ENCODE measurements around the gene MYEOV.

The MYEOV gene

GRCh38 chr11:69293819-69294505, at the start of gene MYEOV:
Gene MYEOV, plus strand, starts transcription at chr11:69294155. Its CDS starts 1,200 bp downstream, at chr11:69295355.
- DNase-seq: peak; percentile 74

- DNase-seq: no peak
These were observed 49.7 kb upstream of the MYEOV start for GRCh38 chr11:69244266-69244665.

GRCh38 chr11:69245041-69245440, 48.9 kb upstream of the MYEOV start:
- DNase-seq: no peak

- DNase-seq: no peak
These were observed 48.2 kb upstream of the MYEOV start for GRCh38 chr11:69245491-69246345.

GRCh38 chr11:69249311-69250185, 44.4 kb upstream of the MYEOV start:
- DNase-seq: no peak

- DNase-seq: no peak
These were observed 43.5 kb upstream of the MYEOV start for GRCh38 chr11:69250186-69251056.

- DNase-seq: no peak
These were observed 42.9 kb upstream of the MYEOV start for GRCh38 chr11:69251057-69251393.

- no peak for DNase-seq
These were observed 42.1 kb upstream of the MYEOV start for GRCh38 chr11:69251639-69252489.

GRCh38 chr11:69252490-69252837, 41.5 kb upstream of the MYEOV start:
- DNase-seq: no peak

GRCh38 chr11:69253028-69253427, 40.9 kb upstream of the MYEOV start:
- no peak for DNase-seq

GRCh38 chr11:69257134-69257533, 36.8 kb upstream of the MYEOV start:
- no peak for DNase-seq

- no peak for DNase-seq
These were observed 35.9 kb upstream of the MYEOV start for GRCh38 chr11:69257838-69258658.

- no peak for DNase-seq
These were observed 34.9 kb upstream of the MYEOV start for GRCh38 chr11:69259096-69259495.

- no peak for DNase-seq
These were observed 33.3 kb upstream of the MYEOV start for GRCh38 chr11:69260622-69261021.

GRCh38 chr11:69261116-69261515, 32.8 kb upstream of the MYEOV start:
- no peak for DNase-seq

GRCh38 chr11:69262918-69263735, 30.8 kb upstream of the MYEOV start:
- no peak for DNase-seq

- DNase-seq: no peak
These were observed 30.3 kb upstream of the MYEOV start for GRCh38 chr11:69263736-69264052.

GRCh38 chr11:69264486-69264885, 29.5 kb upstream of the MYEOV start:
- no peak for DNase-seq

- DNase-seq: no peak
These were observed 28.7 kb upstream of the MYEOV start for GRCh38 chr11:69265210-69265609.
